Embryonic facial prominence (tissue), 1 donor: ENCODE results near the gene MTHFR.

Experiments used
- DNase-seq: peaks from one replicate; pipeline ENCODE4 v3.0.0-alpha.2; 2016; ENCODE audit errors: extremely low spot score

MTHFR gene

GRCh38 chr1:11805422-11806306 is at the start of gene MTHFR, which contains the start of gene CLCN6:
MTHFR (minus strand) TSS chr1:11805964; CDS start chr1:11803116, 2,848 bp downstream.
CLCN6 (plus strand) TSS chr1:11806191; CDS start chr1:11806263, 72 bp downstream.
- peak; percentile 96 for DNase-seq

- no peak for DNase-seq
These were observed 49.7 kb upstream of the MTHFR start for GRCh38 chr1:11855430-11855829.

- DNase-seq: no peak
These were observed 48.8 kb upstream of the MTHFR start for GRCh38 chr1:11854519-11854918.

GRCh38 chr1:11851180-11851579 is 45.4 kb upstream of the MTHFR start:
- no peak for DNase-seq

GRCh38 chr1:11850156-11850555 is 44.4 kb upstream of the MTHFR start:
- DNase-seq: no peak

- no peak for DNase-seq
These were observed 42.6 kb upstream of the MTHFR start for GRCh38 chr1:11848373-11848700.

GRCh38 chr1:11847667-11848372 is 42.1 kb upstream of the MTHFR start, which contains the start of gene NPPA:
NPPA (minus strand) TSS chr1:11847783; CDS start chr1:11847684, 99 bp downstream.
- no peak for DNase-seq

GRCh38 chr1:11845641-11846335 is 40.0 kb upstream of the MTHFR start:
- no peak for DNase-seq

- DNase-seq: peak; percentile 55
These were observed 36.6 kb upstream of the MTHFR start for GRCh38 chr1:11842154-11843041.

- no peak for DNase-seq
These were observed 35.7 kb upstream of the MTHFR start for GRCh38 chr1:11841245-11842153.

- no peak for DNase-seq
These were observed 34.3 kb upstream of the MTHFR start for GRCh38 chr1:11839727-11840705.

- no peak for DNase-seq
These were observed 32.8 kb upstream of the MTHFR start for GRCh38 chr1:11838349-11839272.

- DNase-seq: no peak
These were observed 32.1 kb upstream of the MTHFR start for GRCh38 chr1:11837767-11838348.

GRCh38 chr1:11836955-11837766 is 31.4 kb upstream of the MTHFR start:
- no peak for DNase-seq

GRCh38 chr1:11835441-11836225 is 29.9 kb upstream of the MTHFR start:
- no peak for DNase-seq

- DNase-seq: no peak
These were observed 28.1 kb upstream of the MTHFR start for GRCh38 chr1:11833900-11834299.
